Ovary (tissue), 9 donors: Measurements from ENCODE around the gene PALM2AKAP2. TPM values are rescaled to one million over a fixed set of nuclear protein-coding genes. Genes with fewer than 3 reads are reported as not detected.

Source experiments
- DNase-seq, 5 donors: peaks; one replicate each; pipeline ENCODE4 v3.0.0-alpha.2; 2019 to 2020
- H3K27ac ChIP-seq, 2 donors: fragments of 200-600 bp; one replicate each; pipeline versions ENCODE4 v1.5.1 to v1.8.0; 2019 to 2022
- H3K27me3 ChIP-seq: fragments of 200-600 bp; one replicate; pipeline ENCODE4 v1.8.0; 2022
- H3K36me3 ChIP-seq: fragments of 200-600 bp; sonication (generic); one replicate; pipeline ENCODE4 v1.5.1; 2019
- H3K4me1 ChIP-seq: one replicate; pipeline ENCODE4 v1.8.1; 2013; ENCODE audit warnings: mild to moderate bottlenecking, moderate library complexity; ENCODE audit not compliant: insufficient read depth
- H3K4me3 ChIP-seq: fragments of 200-600 bp; sonication (generic); one replicate; pipeline ENCODE4 v1.5.1; 2017
- H3K9me3 ChIP-seq, 2 donors: fragments of 200-600 bp in 1 of 2; sonication (generic) in 1 of 2; one replicate each; pipeline versions ENCODE4 v1.5.1 to v1.8.1; 2013 to 2019; ENCODE audit warnings: mild to moderate bottlenecking in 1 of 2, moderate library complexity in 1 of 2
- EP300 ChIP-seq: sonication (generic); formaldehyde crosslinking; IDR thresholded peaks from one replicate; pipeline ENCODE4 v1.6.1; 2017; ENCODE audit warnings: antibody characterized with exemption
- POLR2A ChIP-seq: fragments of 450-650 bp; IDR thresholded peaks from one replicate; pipeline ENCODE4 v1.6.1; 2017; ENCODE audit warnings: antibody characterized with exemption, mild to moderate bottlenecking, moderate library complexity
- WGBS, 3 donors: extraction: QIAGEN DNeasy Blood & Tissue Kit in 1 of 3; methylation state at CpG; one replicate each; pipeline versions ENCODE4 v1.1.5 to v1.1.7; 2013 to 2017; 5-methylcytosine and 5-hydroxymethylcytosine counted together
- intact Hi-C, 4 donors: fragments of 100-400 bp; cut with DNase I; formaldehyde crosslinking; loops; one replicate each; pipeline versions ENCODE4 v1.11.0 to v1.15.1; 2022 to 2023
- polyA plus RNA-seq, 2 donors: library from polyadenylated mRNA; stranded (reverse); fragments of 200-250 nt in 1 of 2; fragments of 350-450 nt in 1 of 2; fragmentation: Illumina TruSeq in 1 of 2; extraction: RNeasy Lipid Tissue Mini Kit (QIAGEN cat#74804) in 1 of 2; gene quantifications; one replicate each; pipeline ENCODE4 v1.2.3, GENCODE V29; 2013 to 2014
- total RNA-seq, 7 donors: library from RNA; depleted of rRNA in 2 of 7; stranded (reverse); fragments of >200 nt in 2 of 7; fragmentation: NEBNext Ultra II Directional in 3 of 7; extraction: Animal tissue kit (Norgen Biotek cat#: 25700) in 3 of 7; gene quantifications; one replicate each; pipeline versions ENCODE4 v1.1.0 to v1.2.4, GENCODE V29; 2016 to 2023
- TF ChIP-seq, protein P1 (sequence below), 3 donors: fragments of 450-650 bp in 2 of 3; fragments of 200-600 bp in 1 of 3; IDR thresholded peaks; one replicate each; pipeline versions ENCODE4 v1.5.1 to v1.8.0; 2016 to 2022; ENCODE audit warnings: antibody characterized with exemption in 3 of 3, mild to moderate bottlenecking in 1 of 3
- donor health status: DM: no; HTN: no; CAD: no; lungs with moderate emphysema.
- donor health status: DM: no; HTN: no; CAD: no.
- donor health status: Bipolar disorder and iron deficiency.
- donor health status: DM: yes; HTN: yes; CAD: no.
- donor health status: DM: no; HTN: no; CAD: no.
- donor health status: DM: yes; HTN: yes; CAD: no.

Gene PALM2AKAP2
- total and polyA plus RNA-seq, 9 donors, result 1.7 to 9.6 (median 3.5) TPM

DNA sequence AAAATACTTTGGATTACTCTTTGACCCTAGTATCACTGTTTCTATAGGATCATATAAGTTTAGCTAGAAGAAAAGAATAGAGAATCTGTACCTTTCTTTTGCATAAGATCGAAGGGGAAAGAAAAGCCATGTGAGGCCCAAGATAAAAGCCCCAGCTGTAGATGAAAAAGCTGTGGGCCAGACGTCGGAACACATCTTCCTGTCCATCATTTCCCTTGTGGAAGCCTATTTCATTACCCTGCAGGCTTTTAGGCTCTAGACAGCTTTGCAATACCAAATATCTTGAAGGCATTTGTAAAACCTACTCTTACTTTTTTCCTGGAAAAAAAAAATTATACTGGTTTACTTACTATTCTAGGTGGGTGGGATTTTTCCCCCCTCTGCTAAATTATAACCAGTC is 10.0 kb downstream of the PALM2AKAP2 start:
- H3K4me1 ChIP-seq, result peaks cover 18% of the 10 kb centered on the region
- H3K36me3 ChIP-seq, result no peaks in the 10 kb centered on the region
- no peak overlapping the region for H3K4me3 ChIP-seq
- no peaks in the 10 kb centered on the region for H3K27me3 ChIP-seq
- 33 to 49% (median 44%) methylated on average over 3 of the region's 3 CpGs for WGBS, 3 donors
- no peak for DNase-seq
- TF ChIP-seq EP300 (no peak), POLR2A (no peak)
- TF ChIP-seq, protein P1, sequence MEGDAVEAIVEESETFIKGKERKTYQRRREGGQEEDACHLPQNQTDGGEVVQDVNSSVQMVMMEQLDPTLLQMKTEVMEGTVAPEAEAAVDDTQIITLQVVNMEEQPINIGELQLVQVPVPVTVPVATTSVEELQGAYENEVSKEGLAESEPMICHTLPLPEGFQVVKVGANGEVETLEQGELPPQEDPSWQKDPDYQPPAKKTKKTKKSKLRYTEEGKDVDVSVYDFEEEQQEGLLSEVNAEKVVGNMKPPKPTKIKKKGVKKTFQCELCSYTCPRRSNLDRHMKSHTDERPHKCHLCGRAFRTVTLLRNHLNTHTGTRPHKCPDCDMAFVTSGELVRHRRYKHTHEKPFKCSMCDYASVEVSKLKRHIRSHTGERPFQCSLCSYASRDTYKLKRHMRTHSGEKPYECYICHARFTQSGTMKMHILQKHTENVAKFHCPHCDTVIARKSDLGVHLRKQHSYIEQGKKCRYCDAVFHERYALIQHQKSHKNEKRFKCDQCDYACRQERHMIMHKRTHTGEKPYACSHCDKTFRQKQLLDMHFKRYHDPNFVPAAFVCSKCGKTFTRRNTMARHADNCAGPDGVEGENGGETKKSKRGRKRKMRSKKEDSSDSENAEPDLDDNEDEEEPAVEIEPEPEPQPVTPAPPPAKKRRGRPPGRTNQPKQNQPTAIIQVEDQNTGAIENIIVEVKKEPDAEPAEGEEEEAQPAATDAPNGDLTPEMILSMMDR (IDR thresholded peaks at IDR 0.05), result no peak
- no peak overlapping the region for H3K27ac ChIP-seq
- intact Hi-C loops, result no loop called here
- no peaks in the 10 kb centered on the region for H3K9me3 ChIP-seq

DNA sequence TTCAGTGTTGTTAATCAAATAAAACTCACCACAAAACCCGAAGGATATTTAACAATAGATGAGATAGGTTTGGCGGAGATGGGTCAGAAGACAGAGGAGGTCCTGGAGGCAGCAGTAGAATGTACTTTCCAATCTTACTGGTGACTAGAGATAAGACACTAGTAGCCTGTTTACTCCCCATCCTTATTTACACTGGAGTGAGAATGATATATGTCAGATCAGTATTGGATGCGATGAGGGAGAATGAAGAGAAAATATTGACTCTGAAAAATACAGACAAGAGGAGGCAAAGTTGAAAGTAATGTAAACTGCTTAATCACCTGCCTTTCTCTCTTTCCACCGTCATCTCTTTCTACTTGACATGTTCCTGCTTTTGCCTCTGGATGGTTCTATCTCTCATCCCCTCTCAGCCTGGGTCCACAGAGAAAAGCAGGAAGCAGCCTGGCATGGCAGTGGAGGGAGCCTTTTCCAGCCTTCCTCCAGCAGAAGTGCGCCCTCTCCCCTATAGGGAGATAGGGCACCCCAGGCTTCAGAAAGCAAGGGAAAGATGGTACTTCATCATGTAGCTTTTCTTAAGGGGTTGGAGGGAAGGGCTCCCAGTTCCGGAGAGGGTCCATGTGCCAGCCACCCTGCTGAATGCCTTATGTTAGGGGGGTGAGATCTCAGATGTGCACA is 11.1 kb downstream of the PALM2AKAP2 start:
- H3K27ac ChIP-seq, result no peak overlapping the region
- H3K9me3 ChIP-seq, result no peaks in the 10 kb centered on the region
- no peak overlapping the region for H3K4me3 ChIP-seq
- 80 to 89% (median 89%) methylated on average over 6 of the region's 6 CpGs for WGBS, 3 donors
- intact Hi-C loops, result no loop called here
- no peak for DNase-seq
- H3K4me1 ChIP-seq, result peaks cover 18% of the 10 kb centered on the region
- no peaks in the 10 kb centered on the region for H3K36me3 ChIP-seq
- H3K27me3 ChIP-seq, result no peaks in the 10 kb centered on the region
- TF ChIP-seq, protein P1 (IDR thresholded peaks at IDR 0.05), result no peak
- no peak for TF ChIP-seq EP300

DNA sequence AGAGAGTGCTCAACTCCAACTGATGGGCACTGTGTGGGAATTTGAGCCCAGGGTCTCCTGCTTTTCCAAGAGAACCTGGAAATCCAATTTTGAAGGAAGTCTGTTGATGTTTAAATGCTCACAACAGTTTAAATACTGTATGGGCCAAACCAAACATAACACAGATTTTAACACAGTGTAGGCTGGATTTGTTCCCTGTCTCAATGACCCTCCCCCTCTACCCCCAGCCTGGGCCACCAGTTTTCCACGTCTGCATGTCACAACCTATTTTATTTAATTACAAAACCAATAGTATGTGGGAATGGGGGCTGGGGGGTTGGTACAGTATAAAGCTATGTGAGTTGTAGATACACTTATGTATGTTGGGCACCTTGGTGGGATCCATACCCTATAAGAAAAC is 11.7 kb downstream of the PALM2AKAP2 start:
- WGBS, 3 donors, result 27 to 58% (median 41%) methylated on average over 1 of the region's 1 CpG
- DNase-seq, result no peak
- no peaks in the 10 kb centered on the region for H3K27me3 ChIP-seq
- no peak overlapping the region for H3K4me3 ChIP-seq
- H3K36me3 ChIP-seq, result no peaks in the 10 kb centered on the region
- H3K9me3 ChIP-seq, result no peaks in the 10 kb centered on the region
- peaks cover 18% of the 10 kb centered on the region for H3K4me1 ChIP-seq
- no peak overlapping the region for H3K27ac ChIP-seq
- intact Hi-C loops, result no loop called here
- TF ChIP-seq EP300 (no peak), POLR2A (no peak)
- TF ChIP-seq, protein P1 (IDR thresholded peaks at IDR 0.05), result no peak

DNA sequence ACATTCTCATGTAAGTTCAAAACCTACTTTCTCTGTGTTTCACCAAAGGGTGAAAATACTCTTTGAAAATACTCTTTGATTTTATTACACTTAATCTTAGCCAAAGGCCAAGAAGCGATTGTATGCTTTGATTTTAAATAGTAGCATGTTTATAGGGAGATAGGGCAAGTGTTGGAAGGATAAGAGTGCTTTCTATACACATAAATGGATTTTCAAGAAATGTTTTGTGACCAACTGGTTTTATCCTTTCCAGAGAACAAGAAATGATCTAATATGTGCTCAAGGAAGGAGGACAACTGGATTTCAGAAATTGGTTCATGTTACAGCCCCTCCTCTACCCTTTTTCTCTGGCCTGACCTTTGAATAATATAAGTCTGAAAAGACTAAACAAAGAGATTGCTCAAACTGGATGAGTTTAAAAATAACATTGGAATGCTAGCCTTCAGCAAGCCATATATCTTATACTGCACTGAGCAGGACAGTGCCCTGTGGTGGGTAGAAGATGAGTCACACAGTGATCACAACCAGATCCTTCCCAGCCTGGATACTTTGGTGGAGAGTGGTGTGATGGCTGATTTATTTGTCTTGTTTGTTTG is 13.1 kb downstream of the PALM2AKAP2 start:
- intact Hi-C loops, result no loop called here

More for the DNA sequence above, 13.1 kb downstream of the PALM2AKAP2 start:
- H3K27me3 ChIP-seq, result no peaks in the 10 kb centered on the region
- TF ChIP-seq, protein P1 (IDR thresholded peaks at IDR 0.05), result no peak
- no peak for TF ChIP-seq POLR2A
- no peak for TF ChIP-seq EP300
- no peaks in the 10 kb centered on the region for H3K36me3 ChIP-seq
- H3K27ac ChIP-seq, result no peak overlapping the region
- no peaks in the 10 kb centered on the region for H3K9me3 ChIP-seq
- H3K4me1 ChIP-seq, result peaks cover 18% of the 10 kb centered on the region
- no peak overlapping the region for H3K4me3 ChIP-seq
- DNase-seq, result no peak
- 14 to 27% (median 25%) methylated on average over 1 of the region's 1 CpG for WGBS, 3 donors
